AML-193 (cell line): ENCODE data around the gene OXT.
"Not testable (repeated sequence)": the region's sequence is repeated elsewhere in the genome, so short reads cannot be mapped to it uniquely, and the experiment has no call there.

Source experiments
- DNase-seq, 2 experiments: peaks; one replicate each; lab custom pipeline; 2025; lab: John Stamatoyannopoulos, UW

OXT gene

GRCh38 chr20:3047486-3048419 lies 23.7 kb upstream of the OXT start:
- no peak for DNase-seq

DNA sequence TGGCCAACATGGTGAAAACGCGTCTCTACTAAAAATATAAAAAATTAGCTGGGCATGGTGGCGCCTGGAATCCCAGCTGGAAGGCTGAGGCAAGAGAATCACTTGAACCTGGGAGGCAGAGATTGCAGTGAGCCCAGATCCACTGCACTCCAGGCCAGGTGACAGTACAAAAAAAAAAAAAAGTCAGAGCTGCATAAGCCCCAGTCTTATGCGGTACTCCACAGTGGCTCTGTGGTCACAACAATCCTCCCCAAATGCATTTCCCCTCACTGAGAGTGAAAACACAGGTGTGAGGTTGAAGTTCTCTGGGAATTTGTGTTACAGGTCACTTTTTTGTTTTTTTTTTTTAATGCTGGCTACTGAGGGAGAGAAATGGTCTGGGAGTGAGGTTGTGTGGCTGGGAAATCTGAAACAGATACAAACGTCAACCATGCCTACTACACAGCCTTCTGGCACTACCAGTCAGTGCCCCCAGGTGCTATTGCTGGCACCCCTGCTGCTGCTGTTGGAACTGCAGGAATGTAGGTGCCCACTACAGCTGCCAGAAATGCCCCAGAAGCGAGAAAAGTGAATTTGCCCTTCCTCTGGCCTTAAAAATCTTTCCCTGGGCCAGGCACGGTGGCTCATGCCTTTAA lies 19.9 kb upstream of the OXT start:
- DNase-seq: no peak

- DNase-seq: no peak
Observed at GRCh38 chr20:3059489-3059888, 11.9 kb upstream of the OXT start.

- DNase-seq: not testable (repeated sequence)
Observed at GRCh38 chr20:3064119-3064518, 7.3 kb upstream of the OXT start.

DNA sequence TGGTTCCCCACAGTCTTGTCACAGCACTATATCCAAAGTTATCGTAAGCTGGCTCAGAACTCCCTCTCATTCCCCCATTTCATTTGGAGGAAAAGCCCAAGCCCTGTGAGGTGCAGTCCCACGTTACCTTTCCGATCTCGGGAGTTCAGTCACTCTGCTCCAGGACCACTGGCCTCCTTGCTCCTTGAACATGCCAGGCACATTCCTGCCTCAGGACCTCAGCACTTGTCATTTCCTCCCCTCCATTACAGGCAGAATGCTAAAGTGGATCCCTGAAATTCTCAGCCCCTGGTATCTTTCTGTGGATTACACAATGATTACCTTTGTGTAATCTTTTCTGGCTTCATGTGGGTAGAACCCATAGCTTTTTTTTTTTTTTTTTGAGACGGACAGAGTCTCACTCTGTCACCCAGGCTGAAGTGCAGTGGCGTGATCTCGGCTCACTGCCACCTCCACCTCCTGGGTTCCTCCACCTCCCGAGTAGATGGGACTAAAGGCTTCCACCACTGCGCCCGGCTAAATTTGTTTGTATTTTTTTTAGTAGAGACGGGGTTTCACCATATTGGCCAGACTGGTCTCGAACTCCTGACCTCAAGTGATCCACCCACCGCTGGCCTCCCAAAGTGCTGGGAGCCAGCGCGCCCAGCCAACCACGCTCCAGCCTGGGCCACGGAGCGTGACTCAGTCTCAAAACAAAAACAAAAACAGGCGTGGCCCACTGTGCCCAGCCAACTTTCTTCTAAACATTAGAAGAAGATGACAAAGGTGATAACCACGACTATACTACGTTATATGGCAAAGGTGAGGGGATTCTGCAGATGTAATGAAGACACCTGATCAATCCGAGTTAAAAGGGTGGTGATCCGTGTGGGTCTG lies 4.0 kb upstream of the OXT start:
- no peak for DNase-seq

DNA sequence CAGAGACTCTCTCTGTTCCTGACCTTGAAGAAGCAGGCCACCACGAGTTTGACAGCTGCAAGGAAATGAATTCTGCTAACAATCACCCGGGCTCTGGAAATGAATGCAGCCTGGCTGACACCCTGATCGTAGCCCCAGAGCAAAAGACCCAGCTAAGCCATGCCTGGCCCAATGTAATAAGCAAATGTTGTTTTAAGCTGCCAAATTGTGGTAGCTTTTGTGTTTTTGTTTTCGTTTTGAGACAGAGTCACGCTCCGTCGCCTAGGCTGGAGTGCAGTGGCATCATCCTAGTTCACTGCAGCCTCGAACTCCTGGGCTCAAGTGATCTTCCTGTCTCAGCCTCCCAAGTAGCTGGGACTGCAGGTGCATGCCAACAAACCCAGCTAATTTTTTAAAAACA lies 3.3 kb upstream of the OXT start:
- DNase-seq: no peak

DNA sequence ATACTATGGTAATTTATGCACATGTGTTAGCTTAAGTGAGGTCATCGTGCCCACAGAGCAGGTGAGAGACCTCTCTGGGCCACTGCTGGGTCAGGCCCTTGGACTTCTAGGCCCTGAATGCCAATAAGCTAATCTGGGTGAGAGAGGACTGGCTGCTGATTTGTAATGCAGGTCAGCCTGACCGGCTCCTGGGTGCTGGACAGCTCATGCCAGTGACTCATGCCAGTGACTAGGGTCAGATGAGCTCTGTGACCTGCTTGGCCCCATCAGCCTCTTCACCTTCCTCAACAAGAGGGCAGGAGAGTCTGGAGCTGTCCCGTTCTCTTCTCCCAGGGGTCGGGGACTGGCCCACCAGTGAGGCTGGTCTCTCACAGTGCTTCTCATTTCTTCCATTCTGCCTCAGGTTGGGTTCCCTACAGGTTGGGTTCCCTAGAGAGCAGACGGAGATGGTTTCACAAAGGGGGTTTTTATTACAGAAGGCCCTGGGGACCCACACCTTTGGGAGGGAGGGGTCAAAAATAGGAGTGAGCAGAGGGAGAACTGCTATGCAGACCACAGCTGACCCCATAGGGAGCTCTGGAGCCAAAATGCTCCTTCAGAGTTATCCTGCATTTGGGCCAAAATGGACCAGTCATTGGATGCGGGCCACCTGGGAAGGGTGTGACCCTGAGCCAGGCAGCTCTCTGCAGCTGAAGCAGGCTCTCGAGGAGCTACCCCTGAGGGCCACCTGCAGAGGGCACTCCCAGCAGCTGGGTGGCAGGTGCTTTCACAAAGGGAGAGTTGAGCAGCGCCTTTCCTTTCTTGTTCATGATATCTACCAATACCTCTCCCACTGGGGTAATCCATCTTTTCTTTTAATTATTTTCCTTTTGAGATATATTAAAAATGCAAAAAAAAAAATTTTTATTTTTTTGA lies 2.2 kb upstream of the OXT start:
- no peak for DNase-seq

- DNase-seq: no peak
Observed at GRCh38 chr20:3070725-3071124, 695 bp upstream of the OXT start.

DNA sequence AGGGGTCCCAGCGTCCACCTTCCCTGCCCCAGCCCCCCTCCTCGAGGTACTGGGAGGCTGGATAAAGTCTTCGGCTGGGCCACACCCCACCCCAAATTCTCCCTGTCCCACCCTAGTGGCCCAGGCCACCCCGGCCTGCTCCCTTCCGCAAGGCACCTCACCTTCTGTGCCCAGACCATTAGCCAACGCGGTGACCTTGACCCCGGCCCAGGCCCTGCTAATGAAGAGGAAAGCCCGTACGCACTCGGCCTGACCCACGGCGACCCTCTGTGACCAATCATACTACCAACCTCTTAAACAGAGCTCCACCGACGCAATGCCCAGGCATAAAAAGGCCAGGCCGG lies 182 bp upstream of the OXT start:
- DNase-seq: no peak

DNA sequence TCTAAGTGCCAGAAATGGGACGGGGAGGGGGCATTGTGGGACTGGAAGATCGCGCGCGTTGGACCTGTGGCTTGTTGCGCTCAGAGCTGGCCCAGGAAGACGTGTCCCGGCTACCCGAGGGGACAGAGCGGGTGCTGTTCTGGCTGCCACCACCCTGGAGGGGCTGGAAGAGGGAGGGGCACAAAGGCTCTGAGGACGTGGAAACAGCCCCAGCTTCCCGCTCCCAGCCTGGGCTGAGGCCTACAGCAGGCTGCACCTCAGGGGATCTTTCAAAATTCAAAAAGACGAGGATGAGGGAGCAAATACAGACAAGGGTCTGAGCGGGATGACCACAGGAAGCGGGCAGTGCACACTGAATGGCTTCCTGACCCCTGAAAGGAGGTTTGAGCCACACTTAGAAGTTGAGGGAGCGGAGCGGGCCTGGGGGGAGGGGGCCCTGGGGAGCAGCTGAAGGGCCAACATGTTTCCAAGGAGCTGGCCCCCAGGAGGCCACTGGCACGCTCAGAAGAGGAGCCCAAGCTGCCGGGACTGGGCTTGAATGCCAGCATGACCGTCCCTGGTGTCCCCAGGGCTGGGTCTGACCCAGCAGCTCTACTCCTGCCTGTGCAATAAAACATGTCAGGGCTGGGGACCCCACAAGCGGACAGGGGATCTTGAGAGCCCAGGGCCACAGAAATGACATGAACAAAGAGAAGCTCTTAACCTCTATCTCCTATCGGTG lies 1.3 kb downstream of the OXT start:
- no peak for DNase-seq

- not testable (repeated sequence) for DNase-seq
Observed at GRCh38 chr20:3073251-3073643, 1.8 kb downstream of the OXT start.

GRCh38 chr20:3074812-3075211 lies 3.4 kb downstream of the OXT start:
- DNase-seq: peak in 1 of 2 experiments; percentile 2

DNA sequence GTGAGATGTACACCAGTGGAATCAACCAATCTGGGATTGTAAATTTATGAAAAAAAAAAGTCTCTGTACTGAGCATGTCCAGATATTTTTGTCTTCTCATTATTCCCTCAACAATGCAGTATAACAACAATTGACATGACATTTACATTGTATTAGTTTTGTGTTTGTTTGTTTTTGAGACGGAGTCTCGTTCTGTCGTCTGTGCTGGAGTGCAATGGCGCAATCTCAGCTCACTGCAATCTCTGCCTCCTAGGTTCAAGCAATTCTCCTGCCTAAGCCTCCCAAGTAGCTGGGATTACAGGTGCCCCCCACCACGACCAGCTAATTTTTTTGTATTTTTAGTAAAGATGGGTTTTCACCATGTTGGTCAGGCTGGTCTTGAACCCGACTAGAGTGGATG lies 3.9 kb downstream of the OXT start:
- not testable (repeated sequence) for DNase-seq

DNA sequence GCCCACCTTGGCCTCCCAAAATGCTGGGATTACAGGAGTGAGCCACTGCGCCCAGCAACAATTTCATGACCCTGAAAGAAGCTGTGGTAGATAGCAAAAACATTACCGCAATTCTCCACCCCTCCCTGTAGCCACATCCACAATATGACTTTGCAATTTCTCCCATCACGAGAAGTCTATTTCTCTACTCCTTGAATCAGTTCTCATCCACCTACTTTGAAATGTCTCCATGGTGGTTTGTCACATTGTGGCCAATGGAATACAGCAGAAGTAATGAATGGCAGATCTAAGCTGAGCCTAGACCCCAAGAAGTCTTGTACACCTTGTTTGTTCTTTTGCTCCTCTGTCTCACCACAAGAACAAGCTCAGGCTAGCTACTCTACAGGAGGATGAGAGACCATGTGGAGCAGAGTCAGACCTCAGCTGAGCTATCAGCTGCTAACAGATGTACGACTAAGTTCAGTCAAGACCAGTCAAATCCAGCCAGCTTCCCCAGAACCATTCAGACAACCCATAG lies 6.3 kb downstream of the OXT start:
- DNase-seq: peak; percentile 45 to 51

DNA sequence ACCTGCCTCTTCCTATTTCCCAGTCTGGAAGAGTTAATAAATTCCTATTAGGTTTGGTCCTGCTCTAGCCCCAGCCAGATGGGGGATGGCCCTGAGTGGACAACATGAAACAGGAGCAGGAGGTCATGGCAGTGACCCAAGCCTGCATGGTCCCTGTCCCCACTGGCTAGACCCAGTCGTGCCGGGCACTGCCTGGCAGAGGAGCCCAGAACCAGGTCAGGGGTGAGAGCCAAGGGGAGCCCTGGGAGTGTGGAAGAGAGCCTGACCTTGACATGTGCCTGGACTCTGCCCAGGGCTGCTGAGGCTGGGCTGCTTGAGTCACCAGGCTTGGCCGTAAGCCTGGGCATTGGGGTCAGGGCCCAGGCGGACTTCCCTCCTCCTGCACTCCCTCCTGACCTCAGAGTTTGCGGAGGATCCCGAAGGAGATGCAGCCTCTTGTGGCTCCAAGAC lies 9.5 kb downstream of the OXT start:
- DNase-seq: no peak

- DNase-seq: no peak
Observed at GRCh38 chr20:3081641-3082040, 10.2 kb downstream of the OXT start.

DNA sequence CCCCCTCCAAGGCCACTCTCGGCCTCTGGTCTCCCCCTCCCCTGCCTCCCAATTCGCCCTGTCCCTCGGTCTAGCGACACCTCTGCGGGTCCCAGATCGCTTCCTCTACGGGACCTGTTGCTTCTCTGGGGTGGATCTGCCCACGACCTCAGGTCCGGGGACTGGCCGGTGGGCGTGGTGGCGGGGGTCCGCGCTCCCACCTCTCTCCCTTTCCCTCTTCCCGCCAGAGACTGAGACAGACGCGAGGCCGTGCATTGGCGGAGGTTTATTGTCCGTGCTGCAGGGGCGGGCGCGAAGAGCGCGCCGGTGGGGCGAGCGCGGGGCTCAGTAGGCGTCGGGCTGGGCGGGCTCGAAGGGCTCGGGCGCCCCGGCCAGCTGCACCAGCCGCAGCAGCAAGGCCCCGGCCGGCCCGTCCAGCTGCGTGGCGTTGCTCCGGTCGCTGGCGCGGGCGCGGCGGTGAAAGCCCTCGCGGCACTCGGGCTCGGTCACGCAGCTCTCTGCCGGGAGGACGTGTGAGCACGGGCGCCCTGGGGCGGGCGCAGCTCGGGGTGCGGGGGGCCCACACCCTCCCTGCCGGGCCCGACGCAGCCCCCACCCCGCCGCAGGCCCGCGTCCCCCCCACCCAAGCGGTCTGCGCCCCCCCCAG lies 11.0 kb downstream of the OXT start:
- no peak for DNase-seq

DNA sequence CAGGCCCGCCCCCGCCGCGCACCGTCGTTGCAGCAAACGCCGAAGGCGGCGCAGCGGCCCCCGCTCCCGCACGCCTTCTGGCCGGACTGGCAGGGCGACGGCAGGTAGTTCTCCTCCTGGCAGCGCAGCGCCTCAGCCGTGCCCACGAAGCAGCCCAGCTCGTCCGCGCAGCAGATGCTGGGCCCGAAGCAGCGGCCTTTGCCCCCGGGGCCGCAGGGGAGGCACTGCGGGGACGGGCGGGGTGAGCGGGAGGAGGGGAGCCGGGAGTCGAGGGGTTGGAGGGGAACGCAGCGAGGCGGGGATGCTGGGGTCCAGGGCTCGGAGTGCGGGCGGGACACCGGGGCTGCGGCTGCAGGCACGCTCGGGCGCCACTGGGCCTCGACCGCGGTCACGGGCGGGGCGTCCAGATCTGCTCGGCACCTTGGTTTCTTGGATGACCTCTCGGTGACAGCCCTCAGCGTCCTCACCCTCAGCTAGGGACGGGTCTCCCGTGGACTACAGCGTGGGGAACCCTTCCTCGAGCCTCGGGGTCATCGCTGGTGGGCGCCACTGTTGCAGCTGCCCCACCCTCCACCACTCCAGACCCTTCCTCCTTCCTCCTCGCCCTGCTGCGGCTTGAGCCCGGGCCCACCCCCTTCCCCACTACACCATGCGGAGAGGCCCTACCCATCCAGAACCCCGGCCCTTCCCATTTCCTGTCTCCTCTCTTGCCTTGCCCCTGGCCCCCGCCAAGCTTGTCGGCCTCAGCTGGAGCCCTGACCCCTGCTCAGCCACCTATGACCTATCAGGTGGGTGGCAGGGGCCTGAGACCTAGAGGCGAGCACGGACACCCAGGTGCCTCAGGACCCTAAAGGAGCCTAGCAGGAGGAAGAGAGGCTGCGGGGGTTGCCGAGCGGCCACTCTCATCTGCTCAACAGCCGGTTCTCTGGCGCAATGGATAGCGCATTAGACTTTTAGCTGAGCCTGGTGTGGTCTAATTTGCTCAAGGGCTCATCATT lies 11.8 kb downstream of the OXT start:
- DNase-seq: no peak
